HG02623 (cell line): ENCODE measurements around the gene DUS2.
"Not testable (repeated sequence)": the region's sequence is repeated elsewhere in the genome, so short reads cannot be mapped to it uniquely, and the experiment has no call there.

Experiments used
- ATAC-seq: cut with Tn5 transposase; IDR thresholded peaks from one replicate; pipeline ENCODE4 v1.9.1; 2021; ENCODE audit warnings: moderate library complexity; ENCODE audit not compliant: unreplicated experiment

DUS2 gene

GRCh38 chr16:68089067-68089466 is 66.0 kb downstream of the DUS2 start:
- ATAC-seq: no peak

GRCh38 chr16:68090130-68090529 is 67.0 kb downstream of the DUS2 start:
- no peak for ATAC-seq

- ATAC-seq: no peak
Measured at GRCh38 chr16:68090533-68090932, 67.4 kb downstream of the DUS2 start.

GRCh38 chr16:68091380-68092261 is 68.5 kb downstream of the DUS2 start:
- no peak for ATAC-seq

GRCh38 chr16:68092275-68092674 is 69.2 kb downstream of the DUS2 start:
- ATAC-seq: not testable (repeated sequence)

- ATAC-seq: no peak
Measured at GRCh38 chr16:68093816-68094613, 70.9 kb downstream of the DUS2 start.

- no peak for ATAC-seq
Measured at GRCh38 chr16:68094614-68094934, 71.5 kb downstream of the DUS2 start.

GRCh38 chr16:68096491-68096890 is 73.4 kb downstream of the DUS2 start:
- ATAC-seq: no peak

- ATAC-seq: no peak
Measured at GRCh38 chr16:68097088-68097487, 74.0 kb downstream of the DUS2 start.

GRCh38 chr16:68097895-68098294 is 74.8 kb downstream of the DUS2 start:
- no peak for ATAC-seq

GRCh38 chr16:68100488-68100887 is 77.4 kb downstream of the DUS2 start:
- ATAC-seq: no peak

GRCh38 chr16:68105611-68106010 is 82.5 kb downstream of the DUS2 start:
- no peak for ATAC-seq

- not testable (repeated sequence) for ATAC-seq
Measured at GRCh38 chr16:68107230-68107928, 84.3 kb downstream of the DUS2 start.

- not testable (repeated sequence) for ATAC-seq
Measured at GRCh38 chr16:68109156-68109555, 86.1 kb downstream of the DUS2 start.

GRCh38 chr16:68110611-68111010 is 87.5 kb downstream of the DUS2 start:
- ATAC-seq: not testable (repeated sequence)

- no peak for ATAC-seq
Measured at GRCh38 chr16:68111379-68111778, 88.3 kb downstream of the DUS2 start.

- no peak for ATAC-seq
Measured at GRCh38 chr16:68113059-68113761, 90.1 kb downstream of the DUS2 start.

GRCh38 chr16:68113765-68114240 is 90.7 kb downstream of the DUS2 start:
- no peak for ATAC-seq

- ATAC-seq: not testable (repeated sequence)
Measured at GRCh38 chr16:68114939-68115338, 91.9 kb downstream of the DUS2 start.

- ATAC-seq: no peak
Measured at GRCh38 chr16:68115851-68116250, 92.8 kb downstream of the DUS2 start.
